K562 (cell line): ENCODE measurements around the gene HPD. TPM values are rescaled to one million over a fixed set of nuclear protein-coding genes. Genes with fewer than 3 reads are reported as not detected.

Experiments
- ATAC-seq: fragments of 200-7000 bp; cut with Tn5 transposase; 3 replicates; pipeline ENCODE4 v1.9.1; 2020; ENCODE audit warnings: moderate library complexity
- BruUV-seq: library from RNA; stranded (reverse); fragments of 400-500 nt; replicated peaks from 2 replicates; lab custom pipeline; 2021; lab: Mats Ljungman, UMichigan
- CTCF ChIA-PET: fragments of 300-600 bp; formaldehyde crosslinking; extraction: SDS; loops from one replicate; lab custom pipeline; 2021; ENCODE audit warnings: low intra/inter-chr PET ratio; lab: Yijun Ruan, JAX
- POLR2A ChIA-PET: fragments of 300-600, 350-650 bp; sonication (Branson Sonifier 250); formaldehyde crosslinking; extraction: SDS; loops from one replicate; lab custom pipeline; 2021; ENCODE audit warnings: antibody characterized with exemption, inconsistent platforms; lab: Yijun Ruan, JAX
- DNase-seq, 4 experiments: peaks; one replicate each; pipeline versions ENCODE4 v3.0.0 to v3.0.0-alpha.2; 2011 to 2018; ENCODE audit warnings: low spot score in 3 of 4, mixed read lengths in 3 of 4; ENCODE audit errors: extremely low read depth in 1 of 4
- FAIRE-seq: peaks from 2 replicates; lab custom pipeline; 2011; peaks lifted over from hg19 to GRCh38; lab: Jason Lieb, UNC
- H2AFZ ChIP-seq: 2 replicates; pipeline ENCODE4 v1.6.0; 2011; ENCODE audit warnings: low read depth, low read length, control low read depth, inconsistent platforms
- H3K27ac ChIP-seq: fragments of 200-600 bp; 3 replicates; pipeline ENCODE4 v1.8.0; 2011; ENCODE audit warnings: low read depth, mild to moderate bottlenecking, control low read depth, inconsistent platforms, low read length, moderate library complexity, mixed read lengths; ENCODE audit errors: extremely low read depth
- H3K27me3 ChIP-seq, 2 experiments: fragments of 300-600 bp in 1 of 2; 2 replicates in 1 of 2; 3 replicates in 1 of 2; pipeline versions ENCODE4 v1.6.0 to v1.8.0; 2011; ENCODE audit warnings: inconsistent platforms in 2 of 2, low read length in 2 of 2, mild to moderate bottlenecking in 1 of 2, mixed read lengths in 1 of 2, moderate library complexity in 1 of 2; ENCODE audit not compliant: control insufficient read depth in 2 of 2, insufficient read depth in 2 of 2
- H3K36me3 ChIP-seq: fragments of 300-600 bp; 3 replicates; pipeline ENCODE4 v1.8.0; 2011; ENCODE audit warnings: mild to moderate bottlenecking, low read length, inconsistent platforms; ENCODE audit not compliant: control insufficient read depth, insufficient read depth
- H3K4me1 ChIP-seq, 2 experiments: fragments of 200-600 bp in 1 of 2; replicated peaks in 1 of 2; 2 replicates in 1 of 2; 3 replicates in 1 of 2; pipeline versions ENCODE4 v1.5.1 to v1.8.0; 2011; ENCODE audit warnings: inconsistent platforms in 2 of 2, low read length in 2 of 2, mild to moderate bottlenecking in 1 of 2, mixed read lengths in 1 of 2, moderate library complexity in 1 of 2; ENCODE audit not compliant: control insufficient read depth in 2 of 2, insufficient read depth in 2 of 2
- H3K4me2 ChIP-seq: 2 replicates; pipeline ENCODE4 v1.6.1; 2011; ENCODE audit warnings: low read length, control low read depth, inconsistent platforms, mixed read lengths; ENCODE audit not compliant: insufficient read depth
- H3K4me3 ChIP-seq: fragments of 200-600 bp; sonication (generic), shearing (Covaris generic); 2 replicates; pipeline ENCODE4 v1.5.1; 2016; ENCODE audit warnings: control low read depth, inconsistent platforms
- H3K79me2 ChIP-seq: fragments of 200-600 bp; 3 replicates; pipeline ENCODE4 v1.8.0; 2011; ENCODE audit warnings: low read length, inconsistent platforms; ENCODE audit not compliant: control insufficient read depth, insufficient read depth
- H3K9ac ChIP-seq, 2 experiments: 2 replicates each; pipeline versions ENCODE4 v1.6.0 to v1.6.1; 2011; ENCODE audit warnings: low read depth in 2 of 2, low read length in 2 of 2, control low read depth in 1 of 2, inconsistent platforms in 1 of 2, mild to moderate bottlenecking in 1 of 2, mixed read lengths in 1 of 2; ENCODE audit not compliant: insufficient read depth in 1 of 2
- H3K9me1 ChIP-seq: one replicate; pipeline ENCODE4 v1.6.0; 2011; ENCODE audit warnings: inconsistent platforms, mild to moderate bottlenecking, low read length, moderate library complexity; ENCODE audit not compliant: control insufficient read depth, insufficient read depth
- H3K9me3 ChIP-seq: replicated peaks from 2 replicates; pipeline ENCODE4 v1.5.1; 2011; ENCODE audit warnings: low read depth, low read length, inconsistent platforms; ENCODE audit not compliant: control insufficient read depth, insufficient read depth
- H4K20me1 ChIP-seq: replicated peaks from 2 replicates; pipeline ENCODE4 v1.6.1; 2011; ENCODE audit warnings: low read length, inconsistent platforms, mixed read lengths; ENCODE audit not compliant: control insufficient read depth, insufficient read depth
- CBFA2T2 ChIP-seq: fragments of 450-650 bp; conservative IDR thresholded peaks from 2 replicates; pipeline ENCODE4 v1.6.1; 2017; ENCODE audit warnings: mild to moderate bottlenecking
- CXXC5 ChIP-seq: fragments of 250-450 bp; sonication (Bioruptor Pico); IDR thresholded peaks from 2 replicates; pipeline ENCODE4 v1.8.0; 2022; ENCODE audit warnings: inconsistent platforms, mild to moderate bottlenecking, moderate library complexity
- NFIX ChIP-seq: fragments of 250-450 bp; sonication (Bioruptor Pico); IDR thresholded peaks from 2 replicates; pipeline ENCODE4 v1.4.0; 2020; ENCODE audit warnings: low read depth, mild to moderate bottlenecking, moderate library complexity
- PHF8 ChIP-seq: fragments of 200-600 bp; sonication (generic); IDR thresholded peaks from 2 replicates; pipeline ENCODE4 v1.6.1; 2012; ENCODE audit warnings: mixed run types, mild to moderate bottlenecking, inconsistent platforms, low read length, moderate library complexity, borderline replicate concordance
- SRSF7 ChIP-seq: fragments of 200-400 bp; formaldehyde crosslinking; optimal IDR thresholded peaks from 2 replicates; pipeline ENCODE3; 2017; ENCODE audit warnings: mild to moderate bottlenecking, low read depth, low read length
- TCF3 ChIP-seq: sonication (generic); formaldehyde crosslinking; IDR thresholded peaks from 2 replicates; pipeline ENCODE4 v1.4.0; 2020; ENCODE audit warnings: mild to moderate bottlenecking, missing genetic modification reagents
- ZBTB40 ChIP-seq, 2 experiments: fragments of 450-650 bp in 1 of 2; sonication (generic) in 1 of 2; formaldehyde crosslinking in 1 of 2; IDR thresholded peaks; 2 replicates each; pipeline versions ENCODE4 v1.7.1 to v1.9.0; 2016 to 2022; ENCODE audit warnings: inconsistent platforms in 1 of 2, mild to moderate bottlenecking in 1 of 2, missing genetic modification reagents in 1 of 2
- ZEB2 ChIP-seq: fragments of 450-650 bp; IDR thresholded peaks from 2 replicates; pipeline ENCODE4 v1.6.1; 2016
- ZFX ChIP-seq: sonication (generic); formaldehyde crosslinking; IDR thresholded peaks from 2 replicates; pipeline ENCODE4 v1.8.0; 2022; ENCODE audit warnings: mild to moderate bottlenecking, missing genetic modification reagents, moderate library complexity
- ZNF561 ChIP-seq: fragments of 450-650 bp; formaldehyde crosslinking; conservative IDR thresholded peaks from 2 replicates; pipeline ENCODE4 v1.4.0; 2020; ENCODE audit warnings: mild to moderate bottlenecking, moderate library complexity
- ZNF668 ChIP-seq: fragments of 250-450 bp; sonication (Bioruptor Pico); IDR thresholded peaks from 2 replicates; pipeline ENCODE4 v1.8.0; 2022; ENCODE audit warnings: mild to moderate bottlenecking, inconsistent platforms
- ZNF780A ChIP-seq: fragments of 250-450 bp; sonication (Bioruptor Pico); IDR thresholded peaks from 2 replicates; pipeline ENCODE4 v1.5.0; 2021; ENCODE audit warnings: mild to moderate bottlenecking
- whole genome bisulfite sequencing: fragments of 100-300 bp; shearing (Covaris generic); methylation state at CpG from one replicate; pipeline ENCODE4 v1.1.6; 2016; ENCODE audit warnings: low coverage, mixed read lengths; ENCODE audit not compliant: insufficient coverage; ENCODE audit errors: missing lambda C conversion rate; 5-methylcytosine and 5-hydroxymethylcytosine counted together
- in situ Hi-C: fragments of 300-500 bp; cut with MboI; formaldehyde crosslinking; loops from 4 replicates; pipeline ENCODE4 v1.15.0; 2018; ENCODE audit warnings: inconsistent platforms, mixed read lengths
- intact Hi-C: fragments of 100-400 bp; cut with micrococcal nuclease; formaldehyde crosslinking; loops from 2 replicates; pipeline ENCODE4 v1.14.2; 2022
- polyA plus RNA-seq, 8 experiments: library from polyadenylated mRNA; depleted of rRNA in 4 of 8; stranded (reverse) in 5 of 8; unstranded in 3 of 8; fragments of >200 nt; fragmentation: Nextera tagmentation in 2 of 8; fragmentation: Illumina TruSeq in 1 of 8; extraction: Ambion mirVana in 2 of 8; extraction: Trizol in 1 of 8; gene quantifications; 2 replicates each; pipeline versions ENCODE4 v1.2.1 to v1.2.3, GENCODE V29; 2011 to 2014; ENCODE audit warnings: inconsistent platforms in 1 of 8, missing spikeins in 1 of 8
- total RNA-seq, 7 experiments: library from RNA; depleted of rRNA in 6 of 7; stranded (reverse); fragments of >200 nt in 6 of 7; fragmentation: Illumina TruSeq in 2 of 7; extraction: Trizol in 2 of 7; gene quantifications; 2 replicates each; pipeline versions ENCODE4 v1.2.1 to v1.2.3, GENCODE V29; 2011 to 2021; ENCODE audit warnings: low replicate concordance in 1 of 7

The HPD gene
- total and polyA plus RNA-seq, 9 of the 15 experiments (the other 6 are each of a cell fraction or from before 2014, with no cell fraction given) = 0.06 to 0.29 (median 0.07) TPM; not detected in 4

- no peak overlapping the region for H3K4me3 ChIP-seq
- H3K79me2 ChIP-seq = peaks cover 3% of the 10 kb centered on the region; the same call in 2 of the 3 replicates
- H3K4me2 ChIP-seq = peak overlapping the region; percentile 45; the same call in 1 of the 2 replicates
- in situ Hi-C loops (loop anchor here (25.0 kb wide), 1 partner anchor 1544 kb away; the partner anchor contains the start of gene KMT5A), intact Hi-C loops (no loop called here)
- BruUV-seq = no TSS peak
- ATAC-seq (peak; percentile 9; the same call in 2 of the 3 replicates), FAIRE-seq (peak; percentile 91), DNase-seq (peak; percentile 45 to 69 (median 48))
- H3K9ac ChIP-seq = peak overlapping the region in 1 of 2 experiments; percentile 86; a peak in 2 of 4 replicates
- peak overlapping the region; percentile 38; the same call in 1 of the 3 replicates for H3K27ac ChIP-seq
- H3K36me3 ChIP-seq = no peaks in the 10 kb centered on the region
- no peaks in the 10 kb centered on the region for H4K20me1 ChIP-seq
- ChIA-PET POLR2A (interaction anchor here (0.6 to 1.3 kb wide), 7 partner anchors 15 to 255 kb away, joined by 3 to 5 read pairs (median 4); partner anchors contain the start of gene PSMD9), CTCF (no interaction called here)
- WGBS = 21% methylated on average over 13 of the region's 13 CpGs
- no peaks in the 10 kb centered on the region for H3K9me1 ChIP-seq
- H3K9me3 ChIP-seq = no peaks in the 10 kb centered on the region
- peak overlapping the region; percentile 72 for H2AFZ ChIP-seq
- no peaks in the 10 kb centered on the region for H3K27me3 ChIP-seq
- H3K4me1 ChIP-seq = peaks cover 18 to 28% of the 10 kb centered on the region in 2 experiments
- TF ChIP-seq ZNF780A (CRISPR knock-in tag) (no peak), ZEB2 (peak; percentile 83), CBFA2T2 (peak; percentile 38), PHF8 (no peak), NFIX (no peak), SRSF7 (no peak), ZNF561 (no peak), ZNF668 (no peak), CXXC5 (peak; percentile 77), ZBTB40 (IDR thresholded peaks at IDR 0.05) (0 out of 2 replicates have a peak, but pooled peaks have one; percentile 12), ZBTB40 (CRISPR knock-in tag; IDR thresholded peaks at IDR 0.05) (no peak), TCF3 (CRISPR knock-in tag) (peak; percentile 48; the same call in 1 of the 2 replicates), ZFX (CRISPR knock-in tag) (peak; percentile 50; the same call in 1 of the 2 replicates)
These were observed 15.2 kb downstream of the HPD start for GRCh38 chr12:121843236-121843982.
